Kasumi-1 (cell line): ENCODE results near the gene GPER1.
"Not testable (repeated sequence)": the region's sequence is repeated elsewhere in the genome, so short reads cannot be mapped to it uniquely, and the experiment has no call there.

Experiments
- DNase-seq, 2 experiments: peaks; one replicate each; lab custom pipeline; 2025; lab: John Stamatoyannopoulos, UW

GPER1 gene

DNA sequence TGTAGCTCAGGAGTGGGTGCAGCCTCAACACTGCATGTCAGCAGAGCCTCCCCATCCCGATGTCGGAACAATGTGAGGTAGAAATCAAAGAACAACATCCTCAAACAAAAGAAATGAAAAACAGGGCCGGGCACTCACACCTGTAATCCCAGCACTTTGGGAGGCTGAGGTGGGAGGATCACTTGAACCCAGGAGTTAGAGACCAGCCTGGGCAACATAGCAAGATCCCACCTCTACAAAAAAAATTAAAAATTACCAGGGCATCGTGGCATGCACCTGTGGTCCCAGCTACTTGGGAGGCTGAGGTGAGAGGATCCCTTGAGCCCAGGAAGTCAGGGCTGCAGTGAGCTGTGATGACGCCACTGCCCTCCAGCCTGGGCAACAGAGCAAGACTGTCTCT is 55.1 kb downstream of the GPER1 start:
- DNase-seq: not testable (repeated sequence)
